ENCODE data around the gene XYLT2.
"Not testable (repeated sequence)": the region's sequence is repeated elsewhere in the genome, so short reads cannot be mapped to it uniquely, and the experiment has no call there.

The XYLT2 gene

DNA sequence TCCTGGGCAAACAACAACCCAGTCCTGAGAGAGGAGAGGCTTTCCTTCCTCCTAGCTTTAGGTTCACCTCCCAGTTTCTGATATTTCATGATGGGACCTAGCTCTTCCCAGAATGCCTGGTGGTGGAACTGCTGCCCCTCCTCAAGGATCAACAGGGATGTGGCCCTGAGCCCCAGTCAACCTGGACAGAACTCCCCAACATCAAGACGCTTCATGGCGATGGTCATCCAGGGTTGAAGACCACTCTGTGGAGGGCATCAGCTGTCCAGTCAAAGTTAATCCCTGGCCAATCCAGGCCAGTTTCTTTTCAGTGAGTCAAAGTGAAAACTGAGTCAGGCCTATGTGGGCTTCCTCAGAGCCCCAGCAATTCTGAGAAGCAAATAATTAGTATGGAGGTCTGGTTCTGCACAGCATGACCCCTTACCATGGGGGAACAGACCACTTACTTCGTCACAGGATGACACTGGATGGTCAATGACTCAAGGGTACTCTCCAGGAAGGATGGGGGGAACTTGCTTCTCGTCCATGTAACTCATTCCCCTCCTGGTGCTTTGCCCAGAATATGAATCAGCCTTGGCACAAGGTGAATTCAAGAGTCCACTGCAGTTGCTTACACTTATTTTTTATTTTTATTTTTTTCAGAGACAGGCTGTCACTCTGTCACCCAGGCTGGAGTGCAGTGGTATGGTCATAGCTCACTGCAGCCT, 14.7 kb upstream of the XYLT2 start:
- Histone ChIP-seq H3K4me1 (ENCODE audit: control insufficient read depth in 5 of 5, insufficient read depth in 5 of 5, low read length in 5 of 5) (peaks cover 0 to 8% (median 5%) of the 10 kb centered on the region in 5 donors), H3K9me3 (ENCODE audit: control insufficient read depth in 5 of 5, low read length in 5 of 5) (no peaks in the 10 kb centered on the region), H3K4me3 (ENCODE audit: low read depth in 1 of 5, low read length in 5 of 5) (no peak overlapping the region)

DNA sequence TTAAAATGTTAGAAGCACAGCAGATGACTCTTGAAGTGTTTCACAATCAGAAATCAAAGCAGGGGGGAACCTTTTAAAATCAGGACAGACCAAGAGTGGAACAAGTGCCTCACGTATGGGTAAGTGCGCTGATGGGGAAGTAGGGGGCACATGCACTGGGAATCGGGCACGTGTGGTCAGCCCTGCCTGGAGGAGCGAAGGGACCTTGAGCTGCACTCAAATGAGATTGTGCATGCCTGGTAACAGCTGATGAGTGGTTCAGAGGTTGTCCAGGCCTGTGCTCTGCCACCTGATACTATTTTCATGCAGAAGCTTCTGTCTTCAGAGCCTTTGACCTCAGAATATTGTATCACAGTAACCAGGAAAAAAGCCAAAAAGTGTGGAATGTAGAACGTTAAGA, 13.7 kb upstream of the XYLT2 start:
- no peaks in the 10 kb centered on the region for H3K9me3 ChIP-seq (ENCODE audit: control insufficient read depth in 5 of 5, low read length in 5 of 5)

More for the DNA sequence above, 14.7 kb upstream of the XYLT2 start:
- no peak overlapping the region for H3K27ac ChIP-seq (ENCODE audit: low read depth, low read length)
- no peaks in the 10 kb centered on the region for H3K36me3 ChIP-seq (ENCODE audit: control insufficient read depth in 5 of 5, insufficient read depth in 5 of 5, low read length in 5 of 5)
- H3K9ac ChIP-seq (ENCODE audit: low read length in 5 of 5), result no peak overlapping the region
- peaks cover 0 to 6% (median 0%) of the 10 kb centered on the region in 5 donors for H3K27me3 ChIP-seq (ENCODE audit: control insufficient read depth in 5 of 5, insufficient read depth in 4 of 5, low read length in 5 of 5)

GRCh38 chr17:50333291-50334057, 12.5 kb upstream of the XYLT2 start:
- not testable (repeated sequence) for H3K9ac ChIP-seq (ENCODE audit: low read length in 5 of 5); H3K4me3 ChIP-seq (ENCODE audit: low read depth in 1 of 5, low read length in 5 of 5); H3K4me1 ChIP-seq (ENCODE audit: control insufficient read depth in 5 of 5, insufficient read depth in 5 of 5, low read length in 5 of 5); H3K27me3 ChIP-seq (ENCODE audit: control insufficient read depth in 5 of 5, insufficient read depth in 4 of 5, low read length in 5 of 5); H3K36me3 ChIP-seq (ENCODE audit: control insufficient read depth in 5 of 5, insufficient read depth in 5 of 5, low read length in 5 of 5); H3K9me3 ChIP-seq (ENCODE audit: control insufficient read depth in 5 of 5, low read length in 5 of 5); H3K27ac ChIP-seq (ENCODE audit: low read depth, low read length)

More for the DNA sequence above, 13.7 kb upstream of the XYLT2 start:
- H3K36me3 ChIP-seq (ENCODE audit: control insufficient read depth in 5 of 5, insufficient read depth in 5 of 5, low read length in 5 of 5), result no peaks in the 10 kb centered on the region
- no peak overlapping the region for H3K4me3 ChIP-seq (ENCODE audit: low read depth in 1 of 5, low read length in 5 of 5)
- no peak overlapping the region for H3K27ac ChIP-seq (ENCODE audit: low read depth, low read length)
- peaks cover 0 to 8% (median 5%) of the 10 kb centered on the region in 5 donors for H3K4me1 ChIP-seq (ENCODE audit: control insufficient read depth in 5 of 5, insufficient read depth in 5 of 5, low read length in 5 of 5)
- no peak overlapping the region for H3K9ac ChIP-seq (ENCODE audit: low read length in 5 of 5)
- H3K27me3 ChIP-seq (ENCODE audit: control insufficient read depth in 5 of 5, insufficient read depth in 4 of 5, low read length in 5 of 5), result peaks cover 0 to 6% (median 0%) of the 10 kb centered on the region in 5 donors

GRCh38 chr17:50337956-50338355, 8.0 kb upstream of the XYLT2 start:
- H3K9ac ChIP-seq (ENCODE audit: low read length in 5 of 5), result no peak overlapping the region
- H3K9me3 ChIP-seq (ENCODE audit: control insufficient read depth in 5 of 5, low read length in 5 of 5), result peaks cover 0 to 9% (median 2%) of the 10 kb centered on the region in 5 donors
- no peak overlapping the region for H3K4me3 ChIP-seq (ENCODE audit: low read depth in 1 of 5, low read length in 5 of 5)
- H3K4me1 ChIP-seq (ENCODE audit: control insufficient read depth in 5 of 5, insufficient read depth in 5 of 5, low read length in 5 of 5), result peaks cover 0 to 5% (median 2%) of the 10 kb centered on the region in 5 donors
- H3K27me3 ChIP-seq (ENCODE audit: control insufficient read depth in 5 of 5, insufficient read depth in 4 of 5, low read length in 5 of 5), result peaks cover 0 to 3% (median 0%) of the 10 kb centered on the region in 5 donors
- H3K27ac ChIP-seq (ENCODE audit: low read depth, low read length), result no peak overlapping the region
- no peaks in the 10 kb centered on the region for H3K36me3 ChIP-seq (ENCODE audit: control insufficient read depth in 5 of 5, insufficient read depth in 5 of 5, low read length in 5 of 5)

DNA sequence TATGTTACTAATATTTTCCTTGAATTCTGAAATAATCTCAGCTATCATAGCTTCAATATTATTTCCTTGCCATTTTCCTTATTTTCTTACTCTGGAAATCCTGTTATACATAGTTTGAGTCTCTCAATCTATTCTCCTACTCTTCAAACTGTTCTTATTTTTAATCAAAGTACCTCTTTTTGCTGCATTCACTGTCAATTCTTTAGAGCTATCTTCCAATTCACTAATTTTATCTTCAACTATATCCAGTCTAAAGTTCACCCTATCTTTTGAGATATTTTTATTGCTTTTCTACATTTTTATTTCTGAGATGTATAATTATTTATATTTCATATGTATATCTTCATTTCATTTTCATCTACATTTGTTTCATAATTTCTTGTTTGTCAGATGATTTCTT, 7.3 kb upstream of the XYLT2 start:
- Histone ChIP-seq H3K36me3 (ENCODE audit: control insufficient read depth in 5 of 5, insufficient read depth in 5 of 5, low read length in 5 of 5) (no peaks in the 10 kb centered on the region), H3K27me3 (ENCODE audit: control insufficient read depth in 5 of 5, insufficient read depth in 4 of 5, low read length in 5 of 5) (no peaks in the 10 kb centered on the region), H3K4me1 (ENCODE audit: control insufficient read depth in 5 of 5, insufficient read depth in 5 of 5, low read length in 5 of 5) (peaks cover 0 to 5% (median 2%) of the 10 kb centered on the region in 5 donors), H3K4me3 (ENCODE audit: low read depth in 1 of 5, low read length in 5 of 5) (no peak overlapping the region), H3K9ac (ENCODE audit: low read length in 5 of 5) (no peak overlapping the region), H3K27ac (ENCODE audit: low read depth, low read length) (no peak overlapping the region), H3K9me3 (ENCODE audit: control insufficient read depth in 5 of 5, low read length in 5 of 5) (peaks cover 0 to 9% (median 2%) of the 10 kb centered on the region in 5 donors)

DNA sequence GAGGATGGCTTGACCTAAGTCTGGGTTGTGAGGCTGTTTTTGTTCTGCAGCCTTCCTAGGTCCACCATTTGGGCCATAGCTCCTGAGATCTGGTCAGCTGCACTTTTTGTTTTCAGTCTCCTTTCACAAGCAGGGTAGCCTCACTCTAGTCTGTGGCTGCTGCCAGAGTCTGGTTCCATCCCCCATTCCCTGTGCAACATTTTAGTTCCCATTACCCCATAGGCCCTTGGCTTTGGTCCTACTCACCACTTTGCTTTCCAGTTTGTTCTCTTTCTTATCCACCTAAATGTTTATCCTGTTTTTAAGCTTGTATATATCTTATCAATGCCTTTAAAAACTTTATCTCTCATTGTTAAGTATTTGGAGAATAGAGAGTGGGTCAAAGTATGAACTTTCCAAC, 6.5 kb upstream of the XYLT2 start:
- Histone ChIP-seq H3K36me3 (ENCODE audit: control insufficient read depth in 5 of 5, insufficient read depth in 5 of 5, low read length in 5 of 5) (no peaks in the 10 kb centered on the region), H3K9ac (ENCODE audit: low read length in 5 of 5) (no peak overlapping the region), H3K4me1 (ENCODE audit: control insufficient read depth in 5 of 5, insufficient read depth in 5 of 5, low read length in 5 of 5) (peaks cover 0 to 5% (median 2%) of the 10 kb centered on the region in 5 donors), H3K27me3 (ENCODE audit: control insufficient read depth in 5 of 5, insufficient read depth in 4 of 5, low read length in 5 of 5) (no peaks in the 10 kb centered on the region), H3K9me3 (ENCODE audit: control insufficient read depth in 5 of 5, low read length in 5 of 5) (peaks cover 0 to 9% (median 2%) of the 10 kb centered on the region in 5 donors), H3K4me3 (ENCODE audit: low read depth in 1 of 5, low read length in 5 of 5) (no peak overlapping the region), H3K27ac (ENCODE audit: low read depth, low read length) (no peak overlapping the region)

DNA sequence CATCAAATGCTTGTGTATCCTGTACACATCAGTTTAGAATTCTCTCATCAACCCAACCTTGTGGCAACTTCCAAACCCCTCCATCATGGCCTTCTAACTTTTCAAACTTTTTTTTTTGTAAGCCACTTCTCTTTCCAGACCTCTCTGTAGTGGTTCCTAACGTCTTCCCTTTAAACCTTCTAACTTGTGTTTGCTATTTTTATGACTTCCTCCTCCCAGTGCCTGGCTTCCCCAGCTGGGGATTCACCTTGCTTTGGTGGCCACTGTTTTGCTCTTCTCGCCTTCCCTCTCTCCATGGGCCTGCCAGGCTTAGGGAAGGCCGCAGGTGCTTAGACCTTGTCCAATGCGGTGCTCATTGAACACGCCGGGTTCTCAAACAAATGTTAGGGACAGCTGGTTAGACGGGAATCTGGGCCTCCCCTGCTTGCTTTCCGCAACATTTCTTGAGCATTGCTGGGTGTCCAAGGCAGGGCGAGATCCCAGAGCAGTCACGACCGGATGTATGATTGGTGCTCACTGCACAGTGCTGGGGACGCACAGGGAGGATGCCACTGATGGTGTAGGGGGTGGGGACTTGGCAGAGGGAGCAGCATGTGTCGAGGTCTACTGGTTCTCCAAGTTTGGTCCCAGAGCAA, 1.1 kb upstream of the XYLT2 start:
- Histone ChIP-seq H3K36me3 (ENCODE audit: control insufficient read depth in 5 of 5, insufficient read depth in 5 of 5, low read length in 5 of 5) (no peaks in the 10 kb centered on the region), H3K9ac (ENCODE audit: low read length in 5 of 5) (no peak overlapping the region), H3K9me3 (ENCODE audit: control insufficient read depth in 5 of 5, low read length in 5 of 5) (no peaks in the 10 kb centered on the region), H3K4me3 (ENCODE audit: low read depth in 1 of 5, low read length in 5 of 5) (peak overlapping the region in 3 of 5 donors; percentile 31 to 83 (median 81)), H3K27me3 (ENCODE audit: control insufficient read depth in 5 of 5, insufficient read depth in 4 of 5, low read length in 5 of 5) (no peaks in the 10 kb centered on the region), H3K27ac (ENCODE audit: low read depth, low read length) (no peak overlapping the region), H3K4me1 (ENCODE audit: control insufficient read depth in 5 of 5, insufficient read depth in 5 of 5, low read length in 5 of 5) (peaks cover 0 to 32% (median 21%) of the 10 kb centered on the region in 5 donors)

DNA sequence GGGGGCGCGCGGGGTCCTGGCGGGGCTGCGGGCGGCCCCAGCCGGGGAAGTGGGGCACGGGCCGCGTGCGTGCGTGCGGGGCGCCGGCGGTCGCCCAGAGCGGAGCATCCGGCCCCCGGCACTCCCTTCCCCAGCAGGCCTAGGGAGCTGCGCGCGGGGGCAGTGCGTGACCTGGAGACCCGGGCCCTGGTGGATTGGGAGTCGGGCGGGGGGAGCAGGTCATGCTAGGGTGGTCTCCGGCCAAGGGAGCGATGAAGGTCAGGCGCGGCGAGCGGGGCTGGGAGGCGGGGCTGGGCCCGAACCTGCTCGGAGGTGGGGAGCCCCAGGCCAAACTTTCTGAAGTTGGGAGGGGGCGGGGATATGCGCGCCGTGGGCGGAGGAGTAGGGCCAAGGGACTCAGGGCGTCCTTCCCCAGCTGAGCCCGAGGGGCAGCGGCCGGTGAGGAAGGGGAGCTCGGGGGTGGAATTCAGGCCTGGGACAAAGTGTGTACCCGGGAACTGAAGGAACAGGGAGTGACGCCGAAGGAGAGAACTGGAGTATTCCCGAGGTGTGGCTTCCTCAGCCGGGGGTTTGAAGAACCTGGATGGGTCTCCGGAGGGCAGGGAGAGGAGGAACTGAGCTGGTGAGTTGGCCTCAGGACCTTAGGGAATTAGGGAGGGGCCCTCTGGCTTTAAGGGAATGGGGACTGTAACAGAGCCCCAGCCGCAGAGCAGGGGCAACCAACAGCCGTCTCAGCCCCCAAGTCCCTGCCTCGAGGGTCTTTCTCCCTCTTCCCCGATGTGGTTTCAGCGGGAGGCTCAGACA, 589 bp downstream of the XYLT2 start:
- peak overlapping the region; percentile 10 for H3K27ac ChIP-seq (ENCODE audit: low read depth, low read length)
- H3K9me3 ChIP-seq (ENCODE audit: control insufficient read depth in 5 of 5, low read length in 5 of 5), result no peaks in the 10 kb centered on the region
- no peaks in the 10 kb centered on the region for H3K36me3 ChIP-seq (ENCODE audit: control insufficient read depth in 5 of 5, insufficient read depth in 5 of 5, low read length in 5 of 5)
- peaks cover 0 to 32% (median 21%) of the 10 kb centered on the region in 5 donors for H3K4me1 ChIP-seq (ENCODE audit: control insufficient read depth in 5 of 5, insufficient read depth in 5 of 5, low read length in 5 of 5)
- no peaks in the 10 kb centered on the region for H3K27me3 ChIP-seq (ENCODE audit: control insufficient read depth in 5 of 5, insufficient read depth in 4 of 5, low read length in 5 of 5)
- peak overlapping the region; percentile 29 to 81 (median 76) for H3K9ac ChIP-seq (ENCODE audit: low read length in 5 of 5)
- H3K4me3 ChIP-seq (ENCODE audit: low read depth in 1 of 5, low read length in 5 of 5), result peak overlapping the region; percentile 77 to 86 (median 83)

- no peaks in the 10 kb centered on the region for H3K27me3 ChIP-seq (ENCODE audit: control insufficient read depth in 5 of 5, insufficient read depth in 4 of 5, low read length in 5 of 5)
- peak overlapping the region; percentile 29 to 81 (median 76) for H3K9ac ChIP-seq (ENCODE audit: low read length in 5 of 5)
- no peaks in the 10 kb centered on the region for H3K9me3 ChIP-seq (ENCODE audit: control insufficient read depth in 5 of 5, low read length in 5 of 5)
- H3K4me1 ChIP-seq (ENCODE audit: control insufficient read depth in 5 of 5, insufficient read depth in 5 of 5, low read length in 5 of 5), result peaks cover 0 to 36% (median 25%) of the 10 kb centered on the region in 5 donors
- H3K4me3 ChIP-seq (ENCODE audit: low read depth in 1 of 5, low read length in 5 of 5), result peak overlapping the region; percentile 77 to 86 (median 83)
- peak overlapping the region; percentile 10 for H3K27ac ChIP-seq (ENCODE audit: low read depth, low read length)
- H3K36me3 ChIP-seq (ENCODE audit: control insufficient read depth in 5 of 5, insufficient read depth in 5 of 5, low read length in 5 of 5), result peaks cover 0 to 5% (median 1%) of the 10 kb centered on the region in 5 donors
Observed at GRCh38 chr17:50347117-50347893, 1.4 kb downstream of the XYLT2 start.
